ENCODE data around the gene DYSF. TPM values are rescaled to one million over a fixed set of nuclear protein-coding genes. Genes with fewer than 3 reads are reported as not detected.
A peak's percentile ranks its signal among the peaks of the same experiment; 100 is the strongest.

The DYSF gene
- total and polyA plus RNA-seq, 2 donors (not counting 3 experiments of a cell fraction or from before 2014, with no cell fraction given) = 50.9 to 152 TPM

- H3K4me2 ChIP-seq (ENCODE audit: insufficient read depth, low read length) = no peak overlapping the region
- no peaks in the 10 kb centered on the region for H3K9me1 ChIP-seq (replicated peaks; ENCODE audit: control insufficient read depth, extremely low read depth, insufficient read depth, low read length)
- H2AFZ ChIP-seq (ENCODE audit: low read depth, low read length) = no peak overlapping the region
- TF ChIP-seq, protein P1, sequence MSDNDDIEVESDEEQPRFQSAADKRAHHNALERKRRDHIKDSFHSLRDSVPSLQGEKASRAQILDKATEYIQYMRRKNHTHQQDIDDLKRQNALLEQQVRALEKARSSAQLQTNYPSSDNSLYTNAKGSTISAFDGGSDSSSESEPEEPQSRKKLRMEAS (IDR thresholded peaks at IDR 0.05; ENCODE audit: insufficient read depth, insufficient read length) = no peak
- no peak for TF ChIP-seq GATA2 (IDR thresholded peaks at IDR 0.05; ENCODE audit: insufficient read depth, insufficient read length, low read depth, low read length)
- TF ChIP-seq MYC (IDR thresholded peaks at IDR 0.05; ENCODE audit: low read depth, low read length) = no peak
- TF ChIP-seq EZH2 (IDR thresholded peaks at IDR 0.05; ENCODE audit: borderline replicate concordance, low read depth, low read length, severe bottlenecking) = no peak
- no peak for TF ChIP-seq POLR2A (IDR thresholded peaks at IDR 0.05; ENCODE audit: low read depth, low read length)
- dilution Hi-C loops (cut with MboI; ENCODE audit: extremely low pct_ligation_motif_present, low sequenced_read_pairs) = no loop called here
- no peak overlapping the region for H3K27ac ChIP-seq (ENCODE audit: insufficient read depth, low read depth, low read length)
- no peaks in the 10 kb centered on the region for H4K20me1 ChIP-seq (replicated peaks; ENCODE audit: control insufficient read depth, extremely low read depth, insufficient read depth, low read length)
- no TSS peak for BruUV-seq (replicated peaks)
- H3K9me3 ChIP-seq (replicated peaks; ENCODE audit: control insufficient read depth, insufficient read depth, low read length) = no peaks in the 10 kb centered on the region
- H3K79me2 ChIP-seq (ENCODE audit: control insufficient read depth, insufficient read depth, low read length) = no peaks in the 10 kb centered on the region
- intact Hi-C loops (cut with micrococcal nuclease) = loop anchor here (2.0 kb wide), 1 partner anchor 18 kb away; no protein-coding TSS in a partner anchor
- no peak overlapping the region for H3K9ac ChIP-seq (replicated peaks; ENCODE audit: extremely low read depth, insufficient read depth, low read length)
- POLR2A ChIA-PET = no interaction called here
- FAIRE-seq (no peak), DNase-seq (ENCODE audit: low read depth, low spot score) (no peak)
- CTCF ChIA-PET = interaction anchor here (0.9 to 3.3 kb wide), 5 partner anchors 9 to 64 kb away, joined by 3 to 14 read pairs (median 4); no protein-coding TSS in a partner anchor
- H3K36me3 ChIP-seq (ENCODE audit: control insufficient read depth in 2 of 2, extremely low read depth in 1 of 2, insufficient read depth in 2 of 2, low read length in 2 of 2) = no peaks in the 10 kb centered on the region
- no peaks in the 10 kb centered on the region for H3K27me3 ChIP-seq (ENCODE audit: control insufficient read depth in 2 of 2, insufficient read depth in 2 of 2, low read length in 2 of 2)
- H3K4me1 ChIP-seq (ENCODE audit: control insufficient read depth, extremely low read depth, insufficient read depth, low read length) = no peaks in the 10 kb centered on the region
- no peak overlapping the region for H3K4me3 ChIP-seq (replicated peaks in 1 of 3; ENCODE audit: insufficient read depth in 1 of 3, low read depth in 1 of 3, low read length in 3 of 3)
Measured at GRCh38 chr2:71446505-71446904, 6.9 kb upstream of the DYSF start.

DNA sequence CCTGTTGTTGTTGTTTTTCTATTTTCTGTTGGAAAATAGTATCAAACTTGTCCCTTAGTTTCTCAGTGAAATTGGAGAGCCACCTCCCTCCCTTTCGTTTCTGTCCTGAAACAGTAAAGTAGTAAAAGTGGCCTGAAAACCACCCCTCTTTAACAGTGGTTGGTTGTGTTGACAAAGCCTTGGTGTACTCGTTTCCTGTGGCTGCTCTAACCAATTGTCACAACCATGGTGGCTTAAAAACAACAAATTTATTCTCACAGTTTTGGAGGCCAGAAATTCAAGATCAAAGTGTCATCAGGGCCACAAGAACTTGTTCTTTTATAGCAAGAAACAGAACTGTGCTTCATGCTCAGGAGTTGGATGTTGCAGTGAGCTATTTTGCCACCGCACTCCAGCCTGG is 4.0 kb upstream of the DYSF start:
- peak; percentile 4 for FAIRE-seq
- ChIA-PET CTCF (interaction anchor here (0.8 to 5.0 kb wide), 6 partner anchors 11 to 150 kb away, joined by 3 to 32 read pairs (median 6); no protein-coding TSS in a partner anchor), POLR2A (no interaction called here)
- H3K27ac ChIP-seq (ENCODE audit: insufficient read depth, low read depth, low read length) = no peak overlapping the region
- no peaks in the 10 kb centered on the region for H3K36me3 ChIP-seq (ENCODE audit: control insufficient read depth in 2 of 2, extremely low read depth in 1 of 2, insufficient read depth in 2 of 2, low read length in 2 of 2)
- BruUV-seq (replicated peaks) = no TSS peak
- peaks cover 21% of the 10 kb centered on the region for H3K4me1 ChIP-seq (ENCODE audit: control insufficient read depth, extremely low read depth, insufficient read depth, low read length)
- H3K9me3 ChIP-seq (replicated peaks; ENCODE audit: control insufficient read depth, insufficient read depth, low read length) = no peaks in the 10 kb centered on the region
- H3K79me2 ChIP-seq (ENCODE audit: control insufficient read depth, insufficient read depth, low read length) = no peaks in the 10 kb centered on the region
- dilution Hi-C loops (cut with MboI; ENCODE audit: extremely low pct_ligation_motif_present, low sequenced_read_pairs) (no loop called here), intact Hi-C loops (cut with micrococcal nuclease) (no loop called here)
- DNase-seq (ENCODE audit: low read depth, low spot score) = no peak
- no peak for TF ChIP-seq POLR2A (IDR thresholded peaks at IDR 0.05; ENCODE audit: low read depth, low read length)
- TF ChIP-seq EZH2 (IDR thresholded peaks at IDR 0.05; ENCODE audit: borderline replicate concordance, low read depth, low read length, severe bottlenecking) = no peak
- TF ChIP-seq GATA2 (IDR thresholded peaks at IDR 0.05; ENCODE audit: insufficient read depth, insufficient read length, low read depth, low read length) = no peak
- no peak for TF ChIP-seq POLR2AphosphoS5 (IDR thresholded peaks at IDR 0.05; ENCODE audit: insufficient read depth, low read depth, low read length)
- TF ChIP-seq, protein P1 (IDR thresholded peaks at IDR 0.05; ENCODE audit: insufficient read depth, insufficient read length) = no peak
- no peak for TF ChIP-seq FOS (IDR thresholded peaks at IDR 0.05; ENCODE audit: borderline replicate concordance, insufficient read depth, low read length)
- no peak for TF ChIP-seq JUN (IDR thresholded peaks at IDR 0.05; ENCODE audit: borderline replicate concordance, insufficient read depth, insufficient read length, low read depth)
- TF ChIP-seq, protein P2, sequence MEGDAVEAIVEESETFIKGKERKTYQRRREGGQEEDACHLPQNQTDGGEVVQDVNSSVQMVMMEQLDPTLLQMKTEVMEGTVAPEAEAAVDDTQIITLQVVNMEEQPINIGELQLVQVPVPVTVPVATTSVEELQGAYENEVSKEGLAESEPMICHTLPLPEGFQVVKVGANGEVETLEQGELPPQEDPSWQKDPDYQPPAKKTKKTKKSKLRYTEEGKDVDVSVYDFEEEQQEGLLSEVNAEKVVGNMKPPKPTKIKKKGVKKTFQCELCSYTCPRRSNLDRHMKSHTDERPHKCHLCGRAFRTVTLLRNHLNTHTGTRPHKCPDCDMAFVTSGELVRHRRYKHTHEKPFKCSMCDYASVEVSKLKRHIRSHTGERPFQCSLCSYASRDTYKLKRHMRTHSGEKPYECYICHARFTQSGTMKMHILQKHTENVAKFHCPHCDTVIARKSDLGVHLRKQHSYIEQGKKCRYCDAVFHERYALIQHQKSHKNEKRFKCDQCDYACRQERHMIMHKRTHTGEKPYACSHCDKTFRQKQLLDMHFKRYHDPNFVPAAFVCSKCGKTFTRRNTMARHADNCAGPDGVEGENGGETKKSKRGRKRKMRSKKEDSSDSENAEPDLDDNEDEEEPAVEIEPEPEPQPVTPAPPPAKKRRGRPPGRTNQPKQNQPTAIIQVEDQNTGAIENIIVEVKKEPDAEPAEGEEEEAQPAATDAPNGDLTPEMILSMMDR (IDR thresholded peaks at IDR 0.05; ENCODE audit: extremely low read depth in 1 of 2, insufficient read depth in 1 of 2, low read depth in 1 of 2, low read length in 2 of 2) = no peak
- TF ChIP-seq MYC (IDR thresholded peaks at IDR 0.05; ENCODE audit: low read depth, low read length) = no peak
- H4K20me1 ChIP-seq (replicated peaks; ENCODE audit: control insufficient read depth, extremely low read depth, insufficient read depth, low read length) = no peaks in the 10 kb centered on the region
- no peaks in the 10 kb centered on the region for H3K9me1 ChIP-seq (replicated peaks; ENCODE audit: control insufficient read depth, extremely low read depth, insufficient read depth, low read length)
- no peaks in the 10 kb centered on the region for H3K27me3 ChIP-seq (ENCODE audit: control insufficient read depth in 2 of 2, insufficient read depth in 2 of 2, low read length in 2 of 2)
- H3K4me2 ChIP-seq (ENCODE audit: insufficient read depth, low read length) = no peak overlapping the region
- H2AFZ ChIP-seq (ENCODE audit: low read depth, low read length) = no peak overlapping the region
- no peak overlapping the region for H3K9ac ChIP-seq (replicated peaks; ENCODE audit: extremely low read depth, insufficient read depth, low read length)
- no peak overlapping the region for H3K4me3 ChIP-seq (replicated peaks in 1 of 3; ENCODE audit: insufficient read depth in 1 of 3, low read depth in 1 of 3, low read length in 3 of 3)

All from endothelial cell of umbilical vein (primary cell).